DND-41 (cell line): ENCODE measurements around the gene NKX3-2.

Experiments
- EZH2 ChIP-seq: IDR thresholded peaks from 3 replicates; pipeline ENCODE4 v1.6.1; 2012; ENCODE audit warnings: borderline replicate concordance, low read depth, mild to moderate bottlenecking, moderate library complexity, low read length, inconsistent platforms; ENCODE audit not compliant: severe bottlenecking
- TF ChIP-seq, protein P1 (sequence below): IDR thresholded peaks from 2 replicates; pipeline ENCODE4 v1.5.1; 2012; ENCODE audit warnings: borderline replicate concordance, low read length, moderate library complexity, mild to moderate bottlenecking; ENCODE audit not compliant: poor library complexity, severe bottlenecking; ENCODE audit errors: extremely low read depth

DNA sequence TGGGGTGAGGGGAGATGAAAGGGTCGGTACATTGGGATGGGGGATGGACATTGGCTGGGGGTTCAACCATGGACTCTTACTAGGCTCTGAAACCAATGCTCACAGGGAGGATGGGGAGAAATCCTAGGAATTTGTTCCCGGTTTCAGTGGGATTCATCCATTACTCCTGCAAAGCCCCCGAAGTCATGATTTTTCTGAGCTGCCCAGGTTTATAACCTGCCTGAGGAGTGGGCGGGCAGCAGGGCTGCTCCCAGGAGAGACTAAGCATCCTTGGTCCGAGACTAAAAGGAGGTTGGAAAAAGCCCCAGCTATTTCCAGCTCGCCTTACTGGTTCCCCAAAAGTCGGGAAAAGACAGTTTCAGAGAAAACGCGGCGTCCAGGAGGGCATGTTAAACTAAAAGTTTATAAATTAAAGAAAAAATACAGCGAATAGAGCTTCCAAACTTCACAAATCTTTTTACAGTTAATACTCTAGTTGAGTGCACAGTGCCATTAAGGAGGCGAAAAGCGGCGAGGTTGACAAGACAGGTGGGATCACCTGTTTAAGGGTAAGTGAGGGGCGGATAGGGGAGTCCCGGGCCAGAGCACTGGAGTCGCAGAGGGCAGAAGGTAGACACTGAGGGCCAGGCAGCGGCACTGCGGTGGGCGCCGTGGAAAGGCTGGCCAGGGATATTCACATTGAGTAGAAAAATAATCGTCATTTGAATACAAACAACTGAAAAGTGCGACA, 3.7 kb downstream of the NKX3-2 start:
- no peak for TF ChIP-seq EZH2
- TF ChIP-seq, protein P1, sequence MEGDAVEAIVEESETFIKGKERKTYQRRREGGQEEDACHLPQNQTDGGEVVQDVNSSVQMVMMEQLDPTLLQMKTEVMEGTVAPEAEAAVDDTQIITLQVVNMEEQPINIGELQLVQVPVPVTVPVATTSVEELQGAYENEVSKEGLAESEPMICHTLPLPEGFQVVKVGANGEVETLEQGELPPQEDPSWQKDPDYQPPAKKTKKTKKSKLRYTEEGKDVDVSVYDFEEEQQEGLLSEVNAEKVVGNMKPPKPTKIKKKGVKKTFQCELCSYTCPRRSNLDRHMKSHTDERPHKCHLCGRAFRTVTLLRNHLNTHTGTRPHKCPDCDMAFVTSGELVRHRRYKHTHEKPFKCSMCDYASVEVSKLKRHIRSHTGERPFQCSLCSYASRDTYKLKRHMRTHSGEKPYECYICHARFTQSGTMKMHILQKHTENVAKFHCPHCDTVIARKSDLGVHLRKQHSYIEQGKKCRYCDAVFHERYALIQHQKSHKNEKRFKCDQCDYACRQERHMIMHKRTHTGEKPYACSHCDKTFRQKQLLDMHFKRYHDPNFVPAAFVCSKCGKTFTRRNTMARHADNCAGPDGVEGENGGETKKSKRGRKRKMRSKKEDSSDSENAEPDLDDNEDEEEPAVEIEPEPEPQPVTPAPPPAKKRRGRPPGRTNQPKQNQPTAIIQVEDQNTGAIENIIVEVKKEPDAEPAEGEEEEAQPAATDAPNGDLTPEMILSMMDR: no peak
